Fibroblast of skin of left biceps (primary cell): ENCODE results near the gene ATP1B4.

ENCODE experiments used
- DNase-seq, 2 experiments: peaks; one replicate each; pipeline ENCODE4 v3.0.0-alpha.2; 2013; ENCODE audit warnings: low read depth in 2 of 2

Gene ATP1B4

GRCh38 chrX:120372667-120373370 is 10.9 kb downstream of the ATP1B4 start:
- no peak for DNase-seq

- DNase-seq: no peak
These were observed 15.3 kb downstream of the ATP1B4 start for GRCh38 chrX:120377179-120377578.

GRCh38 chrX:120377715-120378114 is 15.8 kb downstream of the ATP1B4 start:
- DNase-seq: no peak

GRCh38 chrX:120378570-120378969 is 16.7 kb downstream of the ATP1B4 start:
- no peak for DNase-seq

GRCh38 chrX:120379937-120380681 is 18.2 kb downstream of the ATP1B4 start:
- no peak for DNase-seq

GRCh38 chrX:120380699-120381098 is 18.8 kb downstream of the ATP1B4 start:
- DNase-seq: no peak

- no peak for DNase-seq
These were observed 39.4 kb downstream of the ATP1B4 start for GRCh38 chrX:120401301-120401700.

GRCh38 chrX:120402369-120402768 is 40.5 kb downstream of the ATP1B4 start:
- DNase-seq: no peak

- DNase-seq: no peak
These were observed 44.7 kb downstream of the ATP1B4 start for GRCh38 chrX:120406638-120407037.

- DNase-seq: no peak
These were observed 46.3 kb downstream of the ATP1B4 start for GRCh38 chrX:120408168-120408567.

- no peak for DNase-seq
These were observed 57.6 kb downstream of the ATP1B4 start for GRCh38 chrX:120419463-120419862.

- peak; percentile 2 to 13 for DNase-seq
These were observed 64.7 kb downstream of the ATP1B4 start for GRCh38 chrX:120426599-120426998.

- no peak for DNase-seq
These were observed 66.4 kb downstream of the ATP1B4 start for GRCh38 chrX:120428309-120428708.

- DNase-seq: no peak
These were observed 68.1 kb downstream of the ATP1B4 start for GRCh38 chrX:120429776-120430540.
